Coronary artery (tissue), 2 donors: ENCODE results near the gene ZNF17.
A peak's percentile ranks its signal among the peaks of the same experiment; 100 is the strongest.
"Not testable (repeated sequence)": the region's sequence is repeated elsewhere in the genome, so short reads cannot be mapped to it uniquely, and the experiment has no call there.

Source experiments
- DNase-seq: peaks from one replicate; pipeline ENCODE4 v3.0.0-alpha.2; 2017; ENCODE audit warnings: low spot score
- H3K27ac ChIP-seq, 2 donors: fragments of 200-600 bp; sonication (generic); one replicate each; pipeline ENCODE4 v1.5.1; 2016 to 2019
- H3K4me3 ChIP-seq: fragments of 200-600 bp; sonication (generic); 2 replicates; pipeline ENCODE4 v1.5.1; 2016; ENCODE audit warnings: mild to moderate bottlenecking, moderate library complexity
- CTCF ChIP-seq: fragments of 200-600 bp; sonication (generic); IDR thresholded peaks from one replicate; pipeline ENCODE4 v1.5.1; 2019; ENCODE audit warnings: antibody characterized with exemption

ZNF17 gene

DNA sequence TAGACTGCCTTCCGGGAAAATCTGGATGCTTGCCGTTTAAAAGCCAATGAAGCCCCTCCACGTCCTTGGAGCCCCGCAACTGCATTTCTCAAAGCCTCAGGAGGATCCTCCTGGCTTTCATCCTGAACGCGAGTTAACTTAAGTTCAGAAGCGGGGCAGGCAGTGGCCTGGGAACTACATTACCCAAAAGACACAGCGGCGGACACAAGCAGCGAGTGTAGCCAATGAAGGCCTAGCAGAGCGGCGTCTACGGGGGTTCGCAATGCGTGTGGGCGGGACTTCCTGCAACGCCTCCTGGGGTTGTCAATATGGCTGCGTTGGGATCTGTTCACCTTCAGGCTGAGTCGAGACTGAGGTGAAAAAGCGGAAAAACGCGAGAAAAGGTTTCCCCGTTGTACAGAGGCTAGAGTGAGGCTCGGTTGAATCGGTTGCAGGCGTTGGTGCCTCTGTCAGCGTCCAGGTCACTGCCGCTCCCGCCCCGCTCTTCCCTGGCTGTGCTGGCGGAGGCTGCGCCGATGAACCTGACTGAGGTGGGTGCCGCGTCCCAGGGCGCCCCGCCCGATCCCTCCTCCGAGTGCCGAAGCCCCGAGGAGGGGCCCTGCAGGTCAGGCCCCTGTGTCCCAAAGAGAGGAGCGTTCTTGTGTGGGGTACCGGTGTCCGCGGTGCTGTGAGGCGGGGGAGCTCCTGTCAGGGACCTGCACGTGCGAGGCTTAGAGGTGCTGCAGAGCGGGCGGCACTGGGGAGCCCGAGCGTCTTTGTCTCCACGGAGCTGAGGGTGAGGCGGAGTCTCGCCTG is at the start of gene ZNF17:
TSS of gene ZNF17 (plus strand) at position 285 of the 795 bp plus-strand sequence. CDS start 2,455 bp downstream, outside the sequence.
- no peak for TF ChIP-seq CTCF
- Histone ChIP-seq H3K4me3 (peak within 1 kb of the TSS; percentile 86), H3K27ac (peak within 1 kb of the TSS; percentile 55 to 65)
- peak; percentile 93 for DNase-seq

- TF ChIP-seq CTCF: no peak
- no peak for DNase-seq
- peak overlapping the region; percentile 73 to 98 for H3K27ac ChIP-seq
- peak overlapping the region; percentile 96 for H3K4me3 ChIP-seq
These were observed 48.5 kb upstream of the ZNF17 start for GRCh38 chr19:57362419-57362818.

DNA sequence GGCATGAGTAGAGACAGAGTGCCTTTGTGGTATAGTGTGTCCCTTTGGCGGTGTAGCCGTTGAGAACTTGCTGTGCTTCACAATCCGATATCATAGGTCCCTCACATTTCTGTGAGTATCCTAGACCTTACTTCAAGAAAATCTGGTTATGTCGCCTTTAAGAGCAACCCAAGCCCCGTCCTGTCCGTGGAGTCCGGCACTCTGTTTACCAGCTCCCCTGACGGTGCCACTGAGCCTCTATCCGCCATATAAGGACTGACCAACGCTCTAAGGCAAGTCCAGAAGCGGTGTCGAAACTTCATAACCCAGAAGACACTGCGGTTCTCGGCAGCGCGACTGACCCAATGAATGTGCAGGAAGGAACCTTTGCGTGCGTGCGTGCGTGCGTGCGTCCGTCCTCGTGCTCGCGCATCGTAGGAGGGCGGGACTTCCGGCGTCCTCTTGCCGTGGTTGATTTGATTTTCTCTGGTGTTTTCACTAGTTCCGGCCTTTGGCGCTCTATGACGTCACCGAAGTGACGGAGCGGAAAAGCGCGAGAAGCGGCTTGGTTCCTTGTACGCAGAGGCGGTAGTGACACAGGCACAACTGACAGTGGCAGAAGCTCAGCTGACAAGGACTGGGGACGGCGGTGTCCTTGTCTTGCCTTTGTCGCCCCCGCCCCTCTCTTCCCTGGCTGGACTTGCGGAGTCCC is 47.8 kb upstream of the ZNF17 start, which contains the start of the genes TRAPPC2B and ZNF547:
TSS of gene TRAPPC2B (plus strand) at position 555 of the 691 bp plus-strand sequence. CDS start 1,283 bp downstream, outside the sequence.
TSS of gene ZNF547 (plus strand) at position 555 of the 691 bp plus-strand sequence. CDS start 5,005 bp downstream, outside the sequence.
- TF ChIP-seq CTCF: no peak
- DNase-seq: peak; percentile 100
- H3K4me3 ChIP-seq: peak within 1 kb of the TSS; percentile 96
- peak within 1 kb of the TSS; percentile 92 to 98 for H3K27ac ChIP-seq

GRCh38 chr19:57363688-57364181 is 47.2 kb upstream of the ZNF17 start:
- DNase-seq: no peak
- peak overlapping the region; percentile 92 to 98 for H3K27ac ChIP-seq

DNA sequence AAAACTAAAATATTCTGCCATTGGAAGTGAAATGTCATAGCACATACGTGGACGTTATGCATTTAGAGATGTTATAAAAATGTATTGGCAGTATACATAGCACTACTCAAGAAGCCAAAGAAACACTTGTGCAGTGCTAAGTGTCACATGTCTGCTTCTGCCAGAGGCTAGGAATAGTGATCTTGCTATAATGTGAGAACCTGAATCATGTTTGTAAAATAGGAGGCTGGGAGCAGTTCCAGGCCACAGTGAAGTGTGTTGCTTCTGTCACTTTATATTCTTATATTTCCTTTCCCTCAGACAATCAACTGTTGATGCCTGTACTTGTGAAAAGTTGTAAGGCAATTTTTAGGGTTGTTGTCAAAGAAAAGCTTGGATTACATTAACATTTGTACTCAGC is 44.2 kb upstream of the ZNF17 start:
- H3K27ac ChIP-seq: no peak overlapping the region
- DNase-seq: no peak
- no peak for TF ChIP-seq CTCF
- H3K4me3 ChIP-seq: no peak overlapping the region

More at GRCh38 chr19:57363688-57364181, 47.2 kb upstream of the ZNF17 start:
- no peak for TF ChIP-seq CTCF
- peak overlapping the region; percentile 96 for H3K4me3 ChIP-seq

- no peak for DNase-seq
These were observed 36.8 kb upstream of the ZNF17 start for GRCh38 chr19:57374179-57374578.

GRCh38 chr19:57374647-57375046 is 36.3 kb upstream of the ZNF17 start:
- not testable (repeated sequence) for H3K4me3 ChIP-seq, DNase-seq, H3K27ac ChIP-seq

More at GRCh38 chr19:57374179-57374578, 36.8 kb upstream of the ZNF17 start:
- TF ChIP-seq CTCF: no peak
- Histone ChIP-seq H3K4me3 (no peak overlapping the region), H3K27ac (no peak overlapping the region)
